Lung microvascular endothelial cell (primary cell): Measurements from ENCODE around the gene CLDN20. TPM values are rescaled to one million over a fixed set of nuclear protein-coding genes. Genes with fewer than 3 reads are reported as not detected.
A peak's percentile ranks its signal among the peaks of the same experiment; 100 is the strongest.
"Not testable (repeated sequence)": the region's sequence is repeated elsewhere in the genome, so short reads cannot be mapped to it uniquely, and the experiment has no call there.

Experiments
- DNase-seq, 2 donors: peaks; one replicate each; pipeline versions ENCODE4 v3.0.0 to v3.0.0-alpha.2; 2010; ENCODE audit warnings: low read depth in 2 of 2
- total RNA-seq: library from RNA; depleted of rRNA; stranded (reverse); fragments of >200 nt; gene quantifications from 2 replicates; pipeline ENCODE4 v1.2.1, GENCODE V29; 2014

CLDN20 gene, protein sequence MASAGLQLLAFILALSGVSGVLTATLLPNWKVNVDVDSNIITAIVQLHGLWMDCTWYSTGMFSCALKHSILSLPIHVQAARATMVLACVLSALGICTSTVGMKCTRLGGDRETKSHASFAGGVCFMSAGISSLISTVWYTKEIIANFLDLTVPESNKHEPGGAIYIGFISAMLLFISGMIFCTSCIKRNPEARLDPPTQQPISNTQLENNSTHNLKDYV
- total RNA-seq = not detected in 2 replicates

GRCh38 chr6:155263373-155264063 is at the start of gene CLDN20:
TSS of gene CLDN20 (plus strand) at chr6:155264013. CDS start at chr6:155275720, 11,707 bp downstream.
- DNase-seq = no peak

GRCh38 chr6:155215906-155216305 is 47.9 kb upstream of the CLDN20 start:
- DNase-seq = no peak

DNA sequence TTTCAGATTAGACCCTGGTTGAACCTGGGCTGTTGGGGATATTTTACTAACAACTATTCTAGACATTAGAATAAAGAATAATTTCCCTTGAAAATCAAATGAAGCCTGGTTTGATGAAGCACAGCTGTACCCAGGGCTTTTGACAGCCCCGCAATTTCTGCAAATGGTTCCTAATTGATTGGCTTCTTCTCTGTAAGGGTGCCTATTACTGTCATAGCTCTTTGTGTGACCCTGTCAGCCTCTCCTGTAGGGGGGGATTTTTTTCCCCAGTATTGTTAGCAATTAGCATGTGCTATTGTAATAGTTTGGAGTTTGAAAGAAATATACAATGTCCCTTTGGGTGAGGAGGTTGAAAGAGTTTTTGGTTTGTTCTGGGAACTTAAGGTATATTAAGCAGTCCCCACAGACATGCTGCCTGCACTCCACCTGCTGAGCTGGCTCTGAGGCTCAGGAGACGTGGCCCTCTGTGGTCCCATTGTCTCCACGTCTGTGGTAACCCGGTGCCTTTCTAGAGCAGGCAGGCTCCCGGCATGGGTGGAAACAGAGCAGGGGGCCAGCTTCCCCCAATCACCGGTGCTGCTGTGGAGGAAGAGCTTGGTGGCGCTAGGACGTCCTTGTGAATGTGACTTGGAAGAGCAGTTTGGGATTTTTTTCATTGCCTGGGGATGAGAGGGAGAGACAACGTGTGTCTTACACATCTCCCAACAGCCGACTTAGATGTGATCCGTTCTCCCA is 47.3 kb upstream of the CLDN20 start:
- DNase-seq = no peak

DNA sequence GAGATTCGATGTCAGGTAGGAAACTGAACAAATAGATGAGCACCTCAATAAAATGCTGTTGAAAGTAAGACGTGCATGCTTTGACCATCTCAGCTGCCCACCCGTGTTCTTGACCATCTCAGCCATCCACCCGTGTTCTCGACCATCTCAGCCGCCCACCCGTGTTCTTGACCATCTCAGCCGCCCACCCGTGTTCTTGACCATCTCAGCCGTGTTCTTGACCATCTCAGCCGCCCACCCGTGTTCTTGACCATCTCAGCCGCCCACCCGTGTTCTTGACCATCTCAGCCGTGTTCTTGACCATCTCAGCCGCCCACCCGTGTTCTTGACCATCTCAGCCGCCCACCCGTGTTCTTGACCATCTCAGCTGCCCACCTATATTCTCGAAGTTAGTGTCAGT is 45.1 kb upstream of the CLDN20 start:
- DNase-seq = not testable (repeated sequence)

DNA sequence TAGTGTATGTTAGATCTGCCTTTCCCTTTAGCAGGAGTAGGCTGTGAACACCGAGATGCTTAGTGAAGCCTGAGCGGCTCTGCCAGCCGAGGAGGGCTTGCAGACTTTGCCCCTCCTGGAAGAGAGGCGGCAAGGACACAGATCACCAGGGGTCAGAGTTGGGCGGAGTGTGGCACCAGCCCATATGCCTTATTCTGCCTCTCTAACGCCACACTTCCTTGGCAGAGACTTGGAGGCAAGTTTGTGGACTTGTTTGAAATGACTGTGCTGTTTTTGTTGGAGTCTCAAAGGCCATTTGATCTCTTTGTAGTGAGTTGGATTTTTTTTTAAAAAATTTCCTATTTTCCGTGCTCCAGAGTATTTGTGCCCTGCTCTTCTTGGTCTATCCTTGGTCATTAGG is 44.5 kb upstream of the CLDN20 start:
- DNase-seq = no peak

DNA sequence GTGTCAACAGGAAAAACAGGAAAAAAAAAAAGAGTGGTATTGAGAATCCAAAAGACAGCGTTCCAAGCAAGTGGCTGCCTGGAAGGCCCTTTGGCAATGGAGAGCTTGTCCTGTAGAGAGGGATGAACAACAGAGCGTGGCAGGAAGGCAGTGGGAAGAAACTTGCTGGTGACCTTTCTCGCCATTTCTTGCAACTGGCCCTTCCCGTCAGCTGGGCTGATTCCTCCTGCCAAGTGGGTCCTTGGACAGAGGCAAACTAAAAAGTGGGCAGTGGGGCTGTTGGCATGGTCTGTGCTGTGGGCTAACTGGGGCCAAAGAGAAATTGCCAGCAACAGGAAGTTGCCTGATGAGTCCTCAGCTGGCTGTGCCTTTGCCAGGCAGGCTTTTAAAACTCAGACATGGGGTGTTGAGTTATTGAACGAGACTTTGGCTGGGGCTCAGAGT is 43.9 kb upstream of the CLDN20 start:
- peak in 1 of 2 donors; percentile 35 for DNase-seq

GRCh38 chr6:155221086-155221485 is 42.7 kb upstream of the CLDN20 start:
- DNase-seq = no peak

GRCh38 chr6:155222506-155222905 is 41.3 kb upstream of the CLDN20 start:
- no peak for DNase-seq

DNA sequence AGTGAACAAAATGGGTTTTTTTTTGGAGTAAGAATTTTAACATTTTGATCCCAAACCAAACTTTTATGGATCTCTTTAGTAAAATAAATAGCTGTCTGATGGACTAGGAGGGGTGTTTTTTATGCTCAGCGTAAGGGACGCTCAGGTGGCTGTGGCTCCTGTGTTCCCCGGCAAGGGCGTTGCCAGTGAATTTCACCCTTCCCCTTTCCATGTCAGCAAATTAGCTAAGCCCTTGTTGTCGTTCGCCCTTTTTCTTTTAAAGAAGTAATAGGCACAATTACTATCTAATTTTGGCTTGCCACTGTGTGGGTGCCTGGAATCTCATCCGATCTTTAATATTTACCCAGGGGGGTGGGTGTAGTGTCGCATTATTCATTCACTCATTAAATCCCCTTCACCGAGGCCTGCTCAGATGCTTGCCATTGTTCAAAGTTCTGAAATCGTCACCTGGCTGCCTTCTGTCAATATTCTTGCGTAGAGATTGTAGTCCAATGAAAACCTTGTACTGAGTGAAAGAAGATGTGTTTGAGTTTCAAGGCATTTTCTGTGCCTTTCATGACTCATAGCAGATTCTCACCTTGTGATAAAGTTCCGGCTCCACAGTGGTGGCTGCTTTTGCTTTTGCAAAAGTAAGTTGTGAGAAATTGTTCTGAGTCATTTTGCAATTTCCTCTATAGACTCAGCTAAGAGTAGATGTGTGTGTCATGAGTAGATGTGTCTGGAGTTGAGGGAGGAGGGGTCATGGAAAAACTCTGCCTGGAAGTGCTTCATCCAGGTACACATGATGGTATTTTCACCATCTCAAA is 40.0 kb upstream of the CLDN20 start:
- DNase-seq = peak; percentile 37 to 96

GRCh38 chr6:155224618-155225017 is 39.2 kb upstream of the CLDN20 start:
- DNase-seq = no peak

DNA sequence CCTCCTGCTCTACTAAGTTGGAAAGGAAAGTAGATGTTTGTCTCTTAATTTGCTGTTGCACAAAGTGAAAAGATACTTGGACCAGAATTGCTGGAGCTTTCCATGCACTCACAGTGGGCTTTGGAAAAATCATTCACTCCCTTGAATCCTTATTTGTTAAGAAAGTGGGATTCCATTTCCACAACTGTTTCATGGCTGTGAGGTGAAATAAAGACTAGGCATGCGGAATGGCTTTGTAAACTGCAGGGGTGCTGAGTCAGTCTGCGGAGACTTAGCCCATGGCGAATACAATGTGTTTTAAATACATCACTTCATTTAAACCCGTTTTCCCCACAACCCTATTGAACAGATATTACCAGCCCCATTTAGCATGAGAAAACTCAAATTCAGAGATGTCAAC is 36.8 kb upstream of the CLDN20 start:
- no peak for DNase-seq

GRCh38 chr6:155228546-155229166 is 35.2 kb upstream of the CLDN20 start:
- DNase-seq = no peak

- DNase-seq = not testable (repeated sequence)
These were observed 32.8 kb upstream of the CLDN20 start for GRCh38 chr6:155230975-155231374.

DNA sequence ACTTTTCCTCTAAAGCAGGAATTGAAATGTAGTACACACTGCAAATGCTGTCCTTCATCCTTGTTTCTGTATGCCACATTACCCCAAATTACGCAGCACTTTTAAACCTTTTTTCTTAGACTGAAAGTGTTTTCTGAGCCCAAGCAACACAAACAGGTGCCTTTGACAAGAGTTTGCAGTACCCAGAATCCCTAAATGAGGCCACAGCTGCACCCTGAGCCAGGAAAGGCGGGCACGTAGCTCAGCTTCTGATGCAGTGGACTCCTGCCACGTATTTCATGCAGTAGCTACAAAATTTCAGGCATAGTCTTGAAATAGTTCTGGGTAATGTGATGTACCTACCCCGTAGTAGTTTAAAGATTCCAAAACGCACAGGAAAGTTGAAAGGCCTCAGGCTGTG is 31.0 kb upstream of the CLDN20 start:
- DNase-seq = no peak

DNA sequence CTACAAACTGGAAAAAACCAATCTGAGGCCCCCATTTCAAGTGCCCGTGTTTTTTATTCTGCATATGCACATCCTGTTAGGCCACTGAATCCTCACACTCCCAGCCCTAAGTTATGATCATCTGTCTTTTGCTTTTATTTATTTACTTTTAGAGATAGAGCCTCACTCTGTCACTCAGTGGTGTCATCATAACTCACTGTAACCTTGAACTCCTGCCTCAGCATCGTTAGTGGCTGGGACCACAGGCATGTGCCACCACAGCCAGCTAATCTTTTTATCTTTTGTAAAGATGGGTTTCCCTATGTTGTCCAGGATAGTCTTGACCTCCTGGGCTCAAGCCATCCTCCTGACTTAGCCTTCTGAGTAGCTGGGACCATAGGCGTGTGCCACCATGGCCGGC is 29.6 kb upstream of the CLDN20 start:
- DNase-seq = no peak

DNA sequence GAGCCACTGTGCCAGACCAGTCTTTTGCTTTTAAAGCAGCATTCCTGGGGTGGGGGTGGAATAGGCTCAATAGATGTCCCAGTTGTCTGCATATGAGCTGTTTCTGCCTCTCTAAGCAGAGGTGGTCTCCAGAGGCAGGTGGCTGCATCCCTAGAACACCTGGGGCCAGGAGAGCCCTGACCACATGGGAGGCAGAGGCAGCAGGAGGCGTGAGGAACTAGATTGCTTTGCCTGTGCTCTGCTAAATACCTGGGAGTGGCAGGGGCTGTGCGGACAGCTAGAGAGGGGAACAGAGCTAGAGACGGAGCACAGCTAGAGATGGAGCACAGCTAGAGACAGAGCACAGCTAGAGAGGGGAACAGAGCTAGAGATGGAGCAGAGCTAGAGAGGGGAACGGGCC is 29.1 kb upstream of the CLDN20 start:
- no peak for DNase-seq

DNA sequence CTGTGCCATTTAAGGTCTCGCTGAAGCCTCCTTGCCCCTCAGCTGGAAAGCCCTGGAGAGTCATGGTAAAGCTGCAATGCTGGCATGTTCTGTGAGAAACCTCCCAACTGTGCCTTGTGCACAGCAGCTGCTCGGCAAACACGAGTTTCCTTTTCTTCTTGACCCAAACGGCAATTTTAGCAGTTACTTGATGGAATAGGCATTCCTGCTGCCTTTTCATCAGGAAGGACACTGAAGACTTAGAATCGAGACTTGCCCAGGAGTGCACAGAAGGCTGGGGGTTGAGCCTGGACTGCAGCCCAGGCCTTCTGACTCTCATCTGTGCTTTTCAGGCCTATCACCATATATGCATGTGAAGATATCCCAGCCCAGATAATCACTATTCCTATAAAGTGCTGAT is 28.7 kb upstream of the CLDN20 start:
- no peak for DNase-seq

DNA sequence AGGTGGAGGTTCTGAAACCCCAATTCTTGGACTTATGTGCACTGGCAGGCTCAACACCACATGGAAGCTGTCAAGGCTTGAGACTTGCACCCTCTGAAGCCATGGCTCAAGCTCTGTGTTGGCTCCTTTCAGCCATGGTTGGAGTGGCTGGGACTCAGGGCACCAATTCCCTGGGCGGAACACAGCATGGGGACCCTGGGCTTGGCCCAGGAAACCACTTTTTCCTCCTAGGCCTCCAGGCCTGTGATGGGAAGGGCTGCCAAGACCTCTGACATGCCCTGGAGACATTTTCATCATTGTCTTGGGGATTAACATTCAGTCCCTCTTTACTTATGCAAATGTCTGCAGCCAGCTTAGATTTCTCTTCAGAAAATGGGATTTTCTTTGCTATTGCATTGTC is 26.2 kb upstream of the CLDN20 start:
- DNase-seq = no peak

DNA sequence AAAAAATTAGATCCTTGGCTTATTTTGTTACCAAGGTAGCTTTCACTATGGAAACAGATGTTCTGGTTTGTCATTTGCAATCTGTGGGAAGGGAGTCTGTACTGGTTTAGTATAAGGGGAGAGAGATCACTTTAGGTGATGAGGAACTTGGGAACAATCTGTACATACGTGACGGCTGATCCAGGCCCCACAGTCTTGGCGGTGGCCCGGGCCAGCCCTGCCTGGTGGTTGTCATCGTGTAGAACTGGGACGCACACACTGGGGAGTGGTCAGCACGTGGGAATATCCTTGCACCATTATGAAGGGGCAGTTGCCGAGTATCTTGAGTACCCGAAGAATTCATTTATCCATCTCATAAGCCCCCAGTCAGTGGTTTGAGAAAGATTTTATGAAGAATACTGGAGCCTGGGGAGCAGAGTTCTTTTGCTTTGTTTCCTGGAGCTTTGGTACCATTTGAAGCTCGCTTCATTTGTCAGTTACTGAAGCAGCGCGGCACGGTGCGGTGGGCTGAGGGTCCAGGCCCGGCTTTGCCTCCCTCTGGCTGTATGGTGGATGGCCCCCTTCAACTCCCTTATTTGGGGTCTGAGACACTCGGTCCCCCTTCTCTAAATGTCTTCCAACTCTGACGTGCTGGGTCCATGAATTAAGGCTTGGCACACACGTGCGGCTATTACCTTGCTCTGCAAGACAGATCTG is 22.8 kb upstream of the CLDN20 start:
- no peak for DNase-seq

GRCh38 chr6:155241966-155242365 is 21.8 kb upstream of the CLDN20 start:
- no peak for DNase-seq

DNA sequence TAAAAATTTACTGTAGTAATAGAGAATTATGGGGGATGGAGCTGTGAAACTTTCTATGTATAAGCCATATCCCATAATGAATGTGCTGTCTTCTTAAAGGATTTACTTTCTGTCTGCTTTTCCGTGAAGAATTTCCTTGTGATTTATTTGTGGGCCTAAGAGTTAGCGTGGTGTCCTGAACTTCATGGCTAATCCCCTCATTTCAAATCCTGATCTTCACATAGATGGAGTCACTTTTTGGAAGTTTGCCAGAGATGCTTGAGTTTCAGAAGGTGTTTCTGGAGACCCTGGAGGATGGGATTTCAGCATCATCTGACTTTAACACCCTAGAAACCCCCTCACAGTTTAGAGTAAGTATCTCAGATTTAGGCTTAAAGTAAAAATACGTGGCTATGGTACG is 19.4 kb upstream of the CLDN20 start:
- DNase-seq = no peak
